ENCODE results near the gene ACSL6.

DNA sequence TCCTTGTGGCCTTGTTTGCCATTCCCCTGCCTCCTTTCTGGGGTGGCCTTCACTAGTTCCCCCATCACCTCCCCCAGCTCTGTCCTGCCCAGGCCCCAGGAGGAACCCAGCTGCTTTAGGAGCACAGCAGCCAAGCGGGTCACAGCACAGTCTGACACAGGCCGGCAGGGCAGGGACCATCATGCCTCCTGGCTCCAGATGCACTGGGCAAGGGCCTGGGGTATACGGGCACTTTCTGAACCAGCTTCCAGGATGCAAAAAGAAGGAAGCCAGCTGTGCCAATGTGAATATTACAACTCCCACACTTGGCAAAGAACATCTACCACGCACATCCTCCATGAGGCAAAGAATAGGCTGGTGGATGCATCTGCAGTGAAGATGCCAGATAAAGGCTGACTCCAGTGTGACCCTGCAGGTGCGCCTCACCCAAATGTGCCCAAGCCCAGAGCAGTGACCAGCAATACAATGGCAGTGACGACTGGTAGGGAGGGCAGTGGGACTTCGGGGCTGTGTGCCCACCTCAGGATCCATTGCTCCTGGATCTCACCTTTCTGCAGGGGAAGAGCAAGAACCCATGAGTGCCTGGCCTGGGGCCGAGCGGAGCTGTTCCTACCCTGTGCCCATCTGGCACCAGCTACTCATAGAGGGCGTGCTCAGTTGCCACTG, 42.7 kb upstream of the ACSL6 start:
- TF ChIP-seq, protein P1, sequence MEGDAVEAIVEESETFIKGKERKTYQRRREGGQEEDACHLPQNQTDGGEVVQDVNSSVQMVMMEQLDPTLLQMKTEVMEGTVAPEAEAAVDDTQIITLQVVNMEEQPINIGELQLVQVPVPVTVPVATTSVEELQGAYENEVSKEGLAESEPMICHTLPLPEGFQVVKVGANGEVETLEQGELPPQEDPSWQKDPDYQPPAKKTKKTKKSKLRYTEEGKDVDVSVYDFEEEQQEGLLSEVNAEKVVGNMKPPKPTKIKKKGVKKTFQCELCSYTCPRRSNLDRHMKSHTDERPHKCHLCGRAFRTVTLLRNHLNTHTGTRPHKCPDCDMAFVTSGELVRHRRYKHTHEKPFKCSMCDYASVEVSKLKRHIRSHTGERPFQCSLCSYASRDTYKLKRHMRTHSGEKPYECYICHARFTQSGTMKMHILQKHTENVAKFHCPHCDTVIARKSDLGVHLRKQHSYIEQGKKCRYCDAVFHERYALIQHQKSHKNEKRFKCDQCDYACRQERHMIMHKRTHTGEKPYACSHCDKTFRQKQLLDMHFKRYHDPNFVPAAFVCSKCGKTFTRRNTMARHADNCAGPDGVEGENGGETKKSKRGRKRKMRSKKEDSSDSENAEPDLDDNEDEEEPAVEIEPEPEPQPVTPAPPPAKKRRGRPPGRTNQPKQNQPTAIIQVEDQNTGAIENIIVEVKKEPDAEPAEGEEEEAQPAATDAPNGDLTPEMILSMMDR (conservative IDR thresholded peaks at IDR 0.05 in 1 of 2, IDR thresholded peaks at IDR 0.05 in 1 of 2; ENCODE audit: low read depth in 1 of 2, low read length in 2 of 2), result no peak
- no peak for TF ChIP-seq EZH2 (IDR thresholded peaks at IDR 0.05; ENCODE audit: low read length, missing control alignments)
